GM12878 (cell line): ENCODE measurements around the gene TDRD5. TPM values are rescaled to one million over a fixed set of nuclear protein-coding genes. Genes with fewer than 3 reads are reported as not detected.
A peak's percentile ranks its signal among the peaks of the same experiment; 100 is the strongest.

Source experiments
- ATAC-seq: fragments of 200-7000 bp; cut with Tn5 transposase; 3 replicates; pipeline ENCODE4 v1.9.1; 2020; ENCODE audit warnings: mild to moderate bottlenecking, moderate library complexity
- BruUV-seq: library from RNA; stranded (reverse); fragments of 400-500 nt; replicated peaks from 2 replicates; lab custom pipeline; 2021; lab: Mats Ljungman, UMichigan
- CTCF ChIA-PET: fragments of 300-600 bp; sonication (Branson Sonifier 250); formaldehyde crosslinking; extraction: SDS; loops from one replicate; lab custom pipeline; 2021; ENCODE audit warnings: inconsistent platforms; lab: Yijun Ruan, JAX
- POLR2A ChIA-PET: fragments of 350-600 bp; formaldehyde crosslinking; extraction: SDS; loops from one replicate; lab custom pipeline; 2021; ENCODE audit warnings: inconsistent platforms; lab: Charles Lee
- RAD21 ChIA-PET: fragments of 300-600 bp; sonication (Branson Sonifier 250); formaldehyde crosslinking; loops from one replicate; lab custom pipeline; 2023; ENCODE audit warnings: antibody characterized with exemption; ENCODE audit not compliant: unreplicated experiment; lab: Charles Lee
- SMC1A ChIA-PET: fragments of 300-600 bp; sonication (Branson Sonifier 250); formaldehyde crosslinking; loops from one replicate; lab custom pipeline; 2023; ENCODE audit not compliant: unreplicated experiment, uncharacterized antibody; lab: Charles Lee
- DNase-seq: peaks from one replicate; pipeline ENCODE4 v3.0.0-alpha.2; 2011; ENCODE audit warnings: low read depth, low spot score
- FAIRE-seq: peaks from 3 replicates; lab custom pipeline; 2011; peaks lifted over from hg19 to GRCh38; lab: Jason Lieb, UNC
- H2AFZ ChIP-seq: 2 replicates; pipeline ENCODE4 v1.6.0; 2011; ENCODE audit warnings: low read depth, low read length, control low read depth; ENCODE audit not compliant: control insufficient read depth
- H3K27ac ChIP-seq: 2 replicates; pipeline ENCODE4 v1.5.1; 2011; ENCODE audit warnings: control low read depth; ENCODE audit not compliant: control insufficient read depth, insufficient read depth
- H3K27me3 ChIP-seq, 2 experiments: replicated peaks in 1 of 2; 2 replicates each; pipeline versions ENCODE4 v1.6.0 to v1.6.1; 2011; ENCODE audit warnings: low read length in 1 of 2; ENCODE audit not compliant: control insufficient read depth in 2 of 2, insufficient read depth in 2 of 2
- H3K36me3 ChIP-seq, 2 experiments: 2 replicates each; pipeline ENCODE4 v1.5.1; 2011; ENCODE audit warnings: low read length in 1 of 2; ENCODE audit not compliant: control insufficient read depth in 2 of 2, insufficient read depth in 2 of 2
- H3K4me1 ChIP-seq: 2 replicates; pipeline ENCODE4 v1.6.1; 2011; ENCODE audit warnings: mild to moderate bottlenecking, low read length, moderate library complexity, mixed read lengths; ENCODE audit not compliant: control insufficient read depth, insufficient read depth
- H3K4me2 ChIP-seq: 2 replicates; pipeline ENCODE4 v1.6.0; 2011; ENCODE audit warnings: control low read depth; ENCODE audit not compliant: control insufficient read depth, insufficient read depth
- H3K4me3 ChIP-seq: fragments of 200-600 bp; sonication (generic); 2 replicates; pipeline ENCODE4 v1.5.1; 2016
- H3K79me2 ChIP-seq: 2 replicates; pipeline ENCODE4 v1.6.0; 2011; ENCODE audit warnings: low read length; ENCODE audit not compliant: control insufficient read depth, insufficient read depth
- H3K9ac ChIP-seq: 2 replicates; pipeline ENCODE4 v1.8.0; 2011; ENCODE audit warnings: low read length, control low read depth, mixed read lengths; ENCODE audit not compliant: control insufficient read depth, insufficient read depth
- H3K9me3 ChIP-seq: replicated peaks from 3 replicates; pipeline ENCODE4 v1.5.1; 2011; ENCODE audit warnings: mild to moderate bottlenecking, low read length; ENCODE audit not compliant: control insufficient read depth, insufficient read depth
- H4K20me1 ChIP-seq: 2 replicates; pipeline ENCODE4 v1.6.0; 2011; ENCODE audit not compliant: control insufficient read depth, insufficient read depth
- BACH1 ChIP-seq: fragments of 450-650 bp; IDR thresholded peaks from 2 replicates; pipeline ENCODE4 v1.6.1; 2017; ENCODE audit warnings: mild to moderate bottlenecking, borderline replicate concordance
- CBFB ChIP-seq: IDR thresholded peaks from 2 replicates; pipeline ENCODE4 v1.6.1; 2016; ENCODE audit warnings: antibody characterized with exemption, low read depth
- CHD1 ChIP-seq: IDR thresholded peaks from 2 replicates; pipeline ENCODE4 v1.6.1; 2012; ENCODE audit warnings: low read depth, low read length, improper control_type of control experiment
- DPF2 ChIP-seq: fragments of 450-650 bp; IDR thresholded peaks from 2 replicates; pipeline ENCODE4 v1.6.1; 2017; ENCODE audit warnings: mild to moderate bottlenecking
- EED ChIP-seq: sonication (generic); IDR thresholded peaks from 2 replicates; pipeline ENCODE4 v1.6.1; 2016; ENCODE audit warnings: antibody characterized with exemption, low read depth
- ETV6 ChIP-seq, 2 experiments: fragments of 450-650 bp in 1 of 2; IDR thresholded peaks in 1 of 2; conservative IDR thresholded peaks in 1 of 2; 2 replicates each; pipeline ENCODE4 v1.6.1; 2014; ENCODE audit warnings: antibody characterized with exemption in 1 of 2, borderline replicate concordance in 1 of 2, low read depth in 1 of 2, mild to moderate bottlenecking in 1 of 2, moderate library complexity in 1 of 2
- FOXK2 ChIP-seq: fragments of 450-650 bp; IDR thresholded peaks from 2 replicates; pipeline ENCODE4 v1.6.1; 2017; ENCODE audit warnings: mild to moderate bottlenecking, moderate library complexity
- FOXM1 ChIP-seq: IDR thresholded peaks from 2 replicates; pipeline ENCODE4 v1.6.1; 2012; ENCODE audit warnings: low read depth, mild to moderate bottlenecking, inconsistent platforms, low read length, moderate library complexity
- NR2F1 ChIP-seq: fragments of 450-650 bp; conservative IDR thresholded peaks from 2 replicates; pipeline ENCODE4 v1.6.1; 2017; ENCODE audit warnings: mild to moderate bottlenecking
- POLR2AphosphoS5 ChIP-seq: IDR thresholded peaks from 2 replicates; pipeline ENCODE4 v1.6.1; 2011; ENCODE audit warnings: mild to moderate bottlenecking, low read length, inconsistent platforms
- SIN3A ChIP-seq: IDR thresholded peaks from 2 replicates; pipeline ENCODE4 v1.6.1; 2012; ENCODE audit warnings: low read depth, low read length, improper control_type of control experiment
- SRF ChIP-seq, 2 experiments: IDR thresholded peaks; 2 replicates each; pipeline ENCODE4 v1.6.1; 2011; ENCODE audit warnings: low read depth in 2 of 2, low read length in 2 of 2, mild to moderate bottlenecking in 1 of 2, moderate library complexity in 1 of 2
- STAT3 ChIP-seq: IDR thresholded peaks from 2 replicates; pipeline ENCODE4 v1.6.1; 2011; ENCODE audit warnings: low read depth, low read length, improper control_type of control experiment
- TAF1 ChIP-seq: IDR thresholded peaks from 2 replicates; pipeline ENCODE4 v1.6.1; 2011; ENCODE audit warnings: mild to moderate bottlenecking, low read depth, low read length, borderline replicate concordance
- WGBS: methylation state at CpG from one replicate; pipeline ENCODE4 v1.1.6; 2016; ENCODE audit warnings: low lambda C conversion rate; ENCODE audit not compliant: insufficient replicate concordance, insufficient coverage; ENCODE audit errors: missing lambda C conversion rate; 5-methylcytosine and 5-hydroxymethylcytosine counted together
- in situ Hi-C: fragments of 300-500 bp; cut with MboI; formaldehyde crosslinking; loops from 9 replicates; pipeline ENCODE4 v1.14.3; 2018; ENCODE audit warnings: mixed read lengths
- intact Hi-C: fragments of 100-400 bp; cut with micrococcal nuclease; formaldehyde crosslinking; loops from one replicate; pipeline ENCODE4 v1.14.2; 2022; ENCODE audit not compliant: unreplicated experiment
- polyA plus RNA-seq, 11 experiments: library from polyadenylated mRNA; depleted of rRNA in 4 of 11; unstranded in 6 of 11; stranded (reverse) in 5 of 11; fragments of >200 nt; fragmentation: Nextera tagmentation in 4 of 11; fragmentation: Illumina TruSeq in 1 of 11; extraction: Ambion mirVana in 4 of 11; extraction: Trizol in 1 of 11; gene quantifications; 1 replicate in 1 of 11; 2 replicates in 10 of 11; pipeline versions ENCODE4 v1.2.1 to v1.2.3, GENCODE V29; 2011 to 2016; ENCODE audit warnings: inconsistent platforms in 2 of 11, missing spikeins in 2 of 11, low read depth in 1 of 11
- total RNA-seq, 4 experiments: library from RNA; depleted of rRNA in 3 of 4; stranded (reverse); fragments of >200 nt in 3 of 4; fragmentation: Illumina TruSeq in 1 of 4; extraction: Trizol in 1 of 4; gene quantifications; 2 replicates each; pipeline versions ENCODE4 v1.2.1 to v1.2.3, GENCODE V29; 2013 to 2021
- TF ChIP-seq, protein P1 (sequence below): fragments of 450-650 bp; IDR thresholded peaks from 2 replicates; pipeline ENCODE4 v1.6.1; 2018; ENCODE audit warnings: mild to moderate bottlenecking, low read depth, moderate library complexity; ENCODE audit not compliant: partially characterized antibody
- TF ChIP-seq, protein P2 (sequence below): fragments of 450-650 bp; IDR thresholded peaks from 2 replicates; pipeline ENCODE4 v1.6.1; 2016; ENCODE audit warnings: mild to moderate bottlenecking
- TF ChIP-seq, protein P3 (sequence below): fragments of 450-650 bp; IDR thresholded peaks from 2 replicates; pipeline ENCODE4 v1.6.1; 2016; ENCODE audit warnings: mild to moderate bottlenecking, moderate library complexity, borderline replicate concordance

The TDRD5 gene
- total and polyA plus RNA-seq, 10 of the 15 experiments (the other 5 are each of a cell fraction or from before 2014, with no cell fraction given): 0.01 TPM; not detected in 9

DNA sequence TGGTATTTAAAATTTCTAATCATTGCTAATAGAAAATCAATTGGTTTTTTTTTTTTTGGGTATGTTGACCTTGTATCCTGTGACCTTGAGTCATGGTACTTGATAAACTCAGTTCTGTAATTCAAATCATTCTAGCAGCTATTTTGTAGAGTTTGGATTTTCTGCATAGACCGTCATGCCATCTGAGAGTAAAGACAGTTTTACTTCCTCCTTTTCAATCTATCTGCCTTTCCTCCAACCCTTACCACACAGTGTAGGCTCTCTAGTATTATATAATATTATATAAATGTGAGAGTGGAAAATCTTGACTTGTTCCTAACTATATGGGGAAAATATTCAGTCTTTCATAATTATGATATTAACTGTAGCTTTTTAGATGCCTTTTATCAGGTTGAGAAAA is 7.0 kb downstream of the TDRD5 start:
- ChIA-PET POLR2A (no interaction called here), SMC1A (interaction anchor here (0.7 kb wide), 1 partner anchor 9 kb away, joined by 4 read pairs; no protein-coding TSS in a partner anchor), CTCF (interaction anchor here (1.0 kb wide), 1 partner anchor 13 kb away, joined by 4 read pairs; no protein-coding TSS in a partner anchor), RAD21 (no interaction called here)
- no peak overlapping the region for H3K27ac ChIP-seq
- H3K27me3 ChIP-seq: no peaks in the 10 kb centered on the region
- no peak for FAIRE-seq
- no peaks in the 10 kb centered on the region for H3K9me3 ChIP-seq
- no peaks in the 10 kb centered on the region for H4K20me1 ChIP-seq
- intact Hi-C loops: no loop called here
- in situ Hi-C loops: no loop called here
- no peak overlapping the region for H3K4me2 ChIP-seq
- peak; percentile 73 for ATAC-seq
- 31% methylated on average over 1 of the region's 1 CpG for WGBS
- no peaks in the 10 kb centered on the region for H3K36me3 ChIP-seq
- H3K4me3 ChIP-seq: no peak overlapping the region
- BruUV-seq: no TSS peak
- H3K9ac ChIP-seq: no peak overlapping the region
- DNase-seq: no peak
- H3K4me1 ChIP-seq: no peaks in the 10 kb centered on the region
- H3K79me2 ChIP-seq: no peaks in the 10 kb centered on the region
- H2AFZ ChIP-seq: no peak overlapping the region
- TF ChIP-seq, protein P1, sequence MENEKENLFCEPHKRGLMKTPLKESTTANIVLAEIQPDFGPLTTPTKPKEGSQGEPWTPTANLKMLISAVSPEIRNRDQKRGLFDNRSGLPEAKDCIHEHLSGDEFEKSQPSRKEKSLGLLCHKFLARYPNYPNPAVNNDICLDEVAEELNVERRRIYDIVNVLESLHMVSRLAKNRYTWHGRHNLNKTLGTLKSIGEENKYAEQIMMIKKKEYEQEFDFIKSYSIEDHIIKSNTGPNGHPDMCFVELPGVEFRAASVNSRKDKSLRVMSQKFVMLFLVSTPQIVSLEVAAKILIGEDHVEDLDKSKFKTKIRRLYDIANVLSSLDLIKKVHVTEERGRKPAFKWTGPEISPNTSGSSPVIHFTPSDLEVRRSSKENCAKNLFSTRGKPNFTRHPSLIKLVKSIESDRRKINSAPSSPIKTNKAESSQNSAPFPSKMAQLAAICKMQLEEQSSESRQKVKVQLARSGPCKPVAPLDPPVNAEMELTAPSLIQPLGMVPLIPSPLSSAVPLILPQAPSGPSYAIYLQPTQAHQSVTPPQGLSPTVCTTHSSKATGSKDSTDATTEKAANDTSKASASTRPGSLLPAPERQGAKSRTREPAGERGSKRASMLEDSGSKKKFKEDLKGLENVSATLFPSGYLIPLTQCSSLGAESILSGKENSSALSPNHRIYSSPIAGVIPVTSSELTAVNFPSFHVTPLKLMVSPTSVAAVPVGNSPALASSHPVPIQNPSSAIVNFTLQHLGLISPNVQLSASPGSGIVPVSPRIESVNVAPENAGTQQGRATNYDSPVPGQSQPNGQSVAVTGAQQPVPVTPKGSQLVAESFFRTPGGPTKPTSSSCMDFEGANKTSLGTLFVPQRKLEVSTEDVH: no peak
- TF ChIP-seq FOXK2: no peak
- TF ChIP-seq ETV6 (conservative IDR thresholded peaks at IDR 0.05 in 1 of 2, IDR thresholded peaks at IDR 0.05 in 1 of 2; ENCODE audit: borderline replicate concordance in 1 of 2, low read depth in 1 of 2): no peak
- TF ChIP-seq, protein P2, sequence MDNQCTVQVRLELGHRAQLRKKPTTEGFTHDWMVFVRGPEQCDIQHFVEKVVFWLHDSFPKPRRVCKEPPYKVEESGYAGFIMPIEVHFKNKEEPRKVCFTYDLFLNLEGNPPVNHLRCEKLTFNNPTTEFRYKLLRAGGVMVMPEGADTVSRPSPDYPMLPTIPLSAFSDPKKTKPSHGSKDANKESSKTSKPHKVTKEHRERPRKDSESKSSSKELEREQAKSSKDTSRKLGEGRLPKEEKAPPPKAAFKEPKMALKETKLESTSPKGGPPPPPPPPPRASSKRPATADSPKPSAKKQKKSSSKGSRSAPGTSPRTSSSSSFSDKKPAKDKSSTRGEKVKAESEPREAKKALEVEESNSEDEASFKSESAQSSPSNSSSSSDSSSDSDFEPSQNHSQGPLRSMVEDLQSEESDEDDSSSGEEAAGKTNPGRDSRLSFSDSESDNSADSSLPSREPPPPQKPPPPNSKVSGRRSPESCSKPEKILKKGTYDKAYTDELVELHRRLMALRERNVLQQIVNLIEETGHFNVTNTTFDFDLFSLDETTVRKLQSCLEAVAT: no peak
- no peak for TF ChIP-seq NR2F1
- no peak for TF ChIP-seq DPF2
- no peak for TF ChIP-seq STAT3
- TF ChIP-seq SRF (IDR thresholded peaks at IDR 0.05; ENCODE audit: low read depth in 2 of 2, low read length in 2 of 2): no peak
- TF ChIP-seq CHD1: no peak
- TF ChIP-seq POLR2AphosphoS5: no peak
- TF ChIP-seq, protein P3, sequence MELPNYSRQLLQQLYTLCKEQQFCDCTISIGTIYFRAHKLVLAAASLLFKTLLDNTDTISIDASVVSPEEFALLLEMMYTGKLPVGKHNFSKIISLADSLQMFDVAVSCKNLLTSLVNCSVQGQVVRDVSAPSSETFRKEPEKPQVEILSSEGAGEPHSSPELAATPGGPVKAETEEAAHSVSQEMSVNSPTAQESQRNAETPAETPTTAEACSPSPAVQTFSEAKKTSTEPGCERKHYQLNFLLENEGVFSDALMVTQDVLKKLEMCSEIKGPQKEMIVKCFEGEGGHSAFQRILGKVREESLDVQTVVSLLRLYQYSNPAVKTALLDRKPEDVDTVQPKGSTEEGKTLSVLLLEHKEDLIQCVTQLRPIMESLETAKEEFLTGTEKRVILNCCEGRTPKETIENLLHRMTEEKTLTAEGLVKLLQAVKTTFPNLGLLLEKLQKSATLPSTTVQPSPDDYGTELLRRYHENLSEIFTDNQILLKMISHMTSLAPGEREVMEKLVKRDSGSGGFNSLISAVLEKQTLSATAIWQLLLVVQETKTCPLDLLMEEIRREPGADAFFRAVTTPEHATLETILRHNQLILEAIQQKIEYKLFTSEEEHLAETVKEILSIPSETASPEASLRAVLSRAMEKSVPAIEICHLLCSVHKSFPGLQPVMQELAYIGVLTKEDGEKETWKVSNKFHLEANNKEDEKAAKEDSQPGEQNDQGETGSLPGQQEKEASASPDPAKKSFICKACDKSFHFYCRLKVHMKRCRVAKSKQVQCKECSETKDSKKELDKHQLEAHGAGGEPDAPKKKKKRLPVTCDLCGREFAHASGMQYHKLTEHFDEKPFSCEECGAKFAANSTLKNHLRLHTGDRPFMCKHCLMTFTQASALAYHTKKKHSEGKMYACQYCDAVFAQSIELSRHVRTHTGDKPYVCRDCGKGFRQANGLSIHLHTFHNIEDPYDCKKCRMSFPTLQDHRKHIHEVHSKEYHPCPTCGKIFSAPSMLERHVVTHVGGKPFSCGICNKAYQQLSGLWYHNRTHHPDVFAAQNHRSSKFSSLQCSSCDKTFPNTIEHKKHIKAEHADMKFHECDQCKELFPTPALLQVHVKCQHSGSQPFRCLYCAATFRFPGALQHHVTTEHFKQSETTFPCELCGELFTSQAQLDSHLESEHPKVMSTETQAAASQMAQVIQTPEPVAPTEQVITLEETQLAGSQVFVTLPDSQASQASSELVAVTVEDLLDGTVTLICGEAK: no peak
- no peak for TF ChIP-seq TAF1
- TF ChIP-seq EED: no peak
- no peak for TF ChIP-seq SIN3A
- TF ChIP-seq CBFB: no peak
- TF ChIP-seq FOXM1: no peak
- no peak for TF ChIP-seq BACH1
